ENCODE results near the gene DMRT3.

DMRT3 gene

GRCh38 chr9:976258-976942, at the start of gene DMRT3:
DMRT3 (plus strand) TSS chr9:976655; CDS start chr9:977002, 347 bp downstream.
- no peak for DNase-seq (ENCODE audit: low read depth in 2 of 2, low spot score in 1 of 2)

GRCh38 chr9:926976-927375, 49.5 kb upstream of the DMRT3 start:
- no peak for DNase-seq (ENCODE audit: low read depth in 2 of 2, low spot score in 1 of 2)

GRCh38 chr9:928363-929042, 48.0 kb upstream of the DMRT3 start:
- no peak for DNase-seq (ENCODE audit: low read depth in 2 of 2, low spot score in 1 of 2)

- no peak for DNase-seq (ENCODE audit: low read depth in 2 of 2, low spot score in 1 of 2)
These were observed 46.7 kb upstream of the DMRT3 start for GRCh38 chr9:929719-930118.

- DNase-seq (ENCODE audit: low read depth in 2 of 2, low spot score in 1 of 2), result no peak
These were observed 43.1 kb upstream of the DMRT3 start for GRCh38 chr9:933356-933755.

- no peak for DNase-seq (ENCODE audit: low read depth in 2 of 2, low spot score in 1 of 2)
These were observed 41.0 kb upstream of the DMRT3 start for GRCh38 chr9:935348-935965.

- no peak for DNase-seq (ENCODE audit: low read depth in 2 of 2, low spot score in 1 of 2)
These were observed 33.5 kb upstream of the DMRT3 start for GRCh38 chr9:942805-943580.

- no peak for DNase-seq (ENCODE audit: low read depth in 2 of 2, low spot score in 1 of 2)
These were observed 28.5 kb upstream of the DMRT3 start for GRCh38 chr9:947985-948384.

- no peak for DNase-seq (ENCODE audit: low read depth in 2 of 2, low spot score in 1 of 2)
These were observed 28.0 kb upstream of the DMRT3 start for GRCh38 chr9:948497-948896.

GRCh38 chr9:950139-950538, 26.3 kb upstream of the DMRT3 start:
- no peak for DNase-seq (ENCODE audit: low read depth in 2 of 2, low spot score in 1 of 2)

GRCh38 chr9:952546-952945, 23.9 kb upstream of the DMRT3 start:
- no peak for DNase-seq (ENCODE audit: low read depth in 2 of 2, low spot score in 1 of 2)

- no peak for DNase-seq (ENCODE audit: low read depth in 2 of 2, low spot score in 1 of 2)
These were observed 17.4 kb upstream of the DMRT3 start for GRCh38 chr9:959105-959504.

- DNase-seq (ENCODE audit: low read depth in 2 of 2, low spot score in 1 of 2), result no peak
These were observed 16.5 kb upstream of the DMRT3 start for GRCh38 chr9:959914-960313.

- no peak for DNase-seq (ENCODE audit: low read depth in 2 of 2, low spot score in 1 of 2)
These were observed 14.4 kb upstream of the DMRT3 start for GRCh38 chr9:962023-962422.

GRCh38 chr9:965497-965896, 11.0 kb upstream of the DMRT3 start:
- no peak for DNase-seq (ENCODE audit: low read depth in 2 of 2, low spot score in 1 of 2)

- no peak for DNase-seq (ENCODE audit: low read depth in 2 of 2, low spot score in 1 of 2)
These were observed 9.6 kb upstream of the DMRT3 start for GRCh38 chr9:966870-967269.

- DNase-seq (ENCODE audit: low read depth in 2 of 2, low spot score in 1 of 2), result no peak
These were observed 9.0 kb upstream of the DMRT3 start for GRCh38 chr9:967436-967835.

- DNase-seq (ENCODE audit: low read depth in 2 of 2, low spot score in 1 of 2), result no peak
These were observed 8.4 kb upstream of the DMRT3 start for GRCh38 chr9:967903-968641.

GRCh38 chr9:969310-970150, 6.9 kb upstream of the DMRT3 start:
- DNase-seq (ENCODE audit: low read depth in 2 of 2, low spot score in 1 of 2), result no peak
